ENCODE results near the gene DBNDD2.

DBNDD2 gene

GRCh38 chr20:45415822-45416637 lies 7.9 kb downstream of the DBNDD2 start, which contains the start of gene PIGT:
Gene PIGT (plus strand): TSS chr20:45416141. CDS start chr20:45416157, 16 bp downstream.
- DNase-seq (ENCODE audit: low read depth in 1 of 2, low spot score in 1 of 2), result peak; percentile 64 to 87

GRCh38 chr20:45416917-45417316 lies 8.8 kb downstream of the DBNDD2 start:
- no peak for DNase-seq (ENCODE audit: low read depth in 1 of 2, low spot score in 1 of 2)

- DNase-seq (ENCODE audit: low read depth in 1 of 2, low spot score in 1 of 2), result no peak
Observed at GRCh38 chr20:45419188-45420091, 11.4 kb downstream of the DBNDD2 start.

- no peak for DNase-seq (ENCODE audit: low read depth in 1 of 2, low spot score in 1 of 2)
Observed at GRCh38 chr20:45420125-45420524, 12.0 kb downstream of the DBNDD2 start.

- no peak for DNase-seq (ENCODE audit: low read depth in 1 of 2, low spot score in 1 of 2)
Observed at GRCh38 chr20:45423700-45424099, 15.6 kb downstream of the DBNDD2 start.

GRCh38 chr20:45425561-45425960 lies 17.5 kb downstream of the DBNDD2 start:
- no peak for DNase-seq (ENCODE audit: low read depth in 1 of 2, low spot score in 1 of 2)

GRCh38 chr20:45426320-45427016 lies 18.4 kb downstream of the DBNDD2 start:
- no peak for DNase-seq (ENCODE audit: low read depth in 1 of 2, low spot score in 1 of 2)

- DNase-seq (ENCODE audit: low read depth in 1 of 2, low spot score in 1 of 2), result no peak
Observed at GRCh38 chr20:45427236-45428149, 19.4 kb downstream of the DBNDD2 start.

- DNase-seq (ENCODE audit: low read depth in 1 of 2, low spot score in 1 of 2), result no peak
Observed at GRCh38 chr20:45429618-45430017, 21.5 kb downstream of the DBNDD2 start.

GRCh38 chr20:45432294-45432693 lies 24.2 kb downstream of the DBNDD2 start:
- DNase-seq (ENCODE audit: low read depth in 1 of 2, low spot score in 1 of 2), result no peak

- DNase-seq (ENCODE audit: low read depth in 1 of 2, low spot score in 1 of 2), result no peak
Observed at GRCh38 chr20:45433316-45433715, 25.2 kb downstream of the DBNDD2 start.

- DNase-seq (ENCODE audit: low read depth in 1 of 2, low spot score in 1 of 2), result no peak
Observed at GRCh38 chr20:45433976-45434375, 25.9 kb downstream of the DBNDD2 start.

- peak; percentile 79 to 80 for DNase-seq (ENCODE audit: low read depth in 1 of 2, low spot score in 1 of 2)
Observed at GRCh38 chr20:45436732-45437485, 28.8 kb downstream of the DBNDD2 start.

GRCh38 chr20:45440424-45440823 lies 32.3 kb downstream of the DBNDD2 start:
- DNase-seq (ENCODE audit: low read depth in 1 of 2, low spot score in 1 of 2), result no peak

GRCh38 chr20:45440891-45441685 lies 33.0 kb downstream of the DBNDD2 start:
- DNase-seq (ENCODE audit: low read depth in 1 of 2, low spot score in 1 of 2), result no peak

- no peak for DNase-seq (ENCODE audit: low read depth in 1 of 2, low spot score in 1 of 2)
Observed at GRCh38 chr20:45441746-45442145, 33.7 kb downstream of the DBNDD2 start.

GRCh38 chr20:45444050-45444449 lies 36.0 kb downstream of the DBNDD2 start:
- no peak for DNase-seq (ENCODE audit: low read depth in 1 of 2, low spot score in 1 of 2)

GRCh38 chr20:45445805-45446562 lies 37.9 kb downstream of the DBNDD2 start:
- no peak for DNase-seq (ENCODE audit: low read depth in 1 of 2, low spot score in 1 of 2)

Data from activated CD4-positive, alpha-beta T cell treated with anti-CD3 and anti-CD28 coated beads, Interleukin-2, amount 50 U/mL, for 24 hours (primary cell).